Heart left ventricle (tissue), 16 donors: ENCODE data around the gene ANXA3. TPM values are rescaled to one million over a fixed set of nuclear protein-coding genes. Genes with fewer than 3 reads are reported as not detected.

Experiments
- ATAC-seq, 4 donors: fragments of 200-7000 bp; cut with Tn5 transposase; one replicate each; pipeline ENCODE4 v1.9.1; 2020 to 2022; ENCODE audit warnings: moderate library complexity in 4 of 4, mild to moderate bottlenecking in 3 of 4, moderate number of reproducible peaks in 1 of 4
- DNase-seq, 5 donors: peaks; one replicate each; pipeline ENCODE4 v3.0.0-alpha.2; 2020
- H3K27ac ChIP-seq, 12 donors: fragments of 200-600 bp; sonication (generic) in 4 of 12; one replicate each; pipeline versions ENCODE4 v1.5.0 to v1.8.0; 2016 to 2022; ENCODE audit warnings: mild to moderate bottlenecking in 2 of 12
- H3K27me3 ChIP-seq, 9 donors: fragments of 200-600 bp; sonication (generic) in 2 of 9; one replicate each; pipeline versions ENCODE4 v1.5.1 to v1.8.0; 2016 to 2022; ENCODE audit warnings: mild to moderate bottlenecking in 3 of 9
- H3K36me3 ChIP-seq, 9 donors: fragments of 200-600 bp; sonication (generic) in 2 of 9; one replicate each; pipeline versions ENCODE4 v1.5.0 to v1.8.0; 2018 to 2022; ENCODE audit warnings: mild to moderate bottlenecking in 2 of 9
- H3K4me1 ChIP-seq, 12 donors: fragments of 200-600 bp; sonication (generic) in 4 of 12; one replicate each; pipeline versions ENCODE4 v1.5.0 to v1.8.0; 2016 to 2022; ENCODE audit warnings: mild to moderate bottlenecking in 3 of 12
- H3K4me3 ChIP-seq, 12 donors: fragments of 200-600 bp; sonication (generic) in 4 of 12; one replicate each; pipeline versions ENCODE4 v1.5.0 to v1.8.0; 2017 to 2022; ENCODE audit warnings: mild to moderate bottlenecking in 9 of 12, moderate library complexity in 4 of 12
- H3K9me3 ChIP-seq, 12 donors: fragments of 200-600 bp; sonication (generic) in 4 of 12; one replicate each; pipeline versions ENCODE4 v1.5.0 to v1.8.0; 2016 to 2022; ENCODE audit warnings: mild to moderate bottlenecking in 1 of 12
- CTCF ChIP-seq, 12 donors: fragments of 200-600 bp; sonication (generic) in 4 of 12; IDR thresholded peaks; one replicate each; pipeline versions ENCODE4 v1.5.0 to v1.8.0; 2018 to 2022; ENCODE audit warnings: antibody characterized with exemption in 12 of 12, mild to moderate bottlenecking in 5 of 12
- POLR2A ChIP-seq, 2 donors: fragments of 450-650 bp; IDR thresholded peaks; one replicate each; pipeline ENCODE4 v1.6.1; 2017; ENCODE audit warnings: antibody characterized with exemption in 2 of 2, mild to moderate bottlenecking in 2 of 2, moderate library complexity in 2 of 2
- WGBS, 4 donors: extraction: QIAGEN DNeasy Blood & Tissue Kit in 2 of 4; methylation state at CpG; one replicate each; pipeline versions ENCODE4 v1.1.5 to v1.1.7; 2013 to 2018; 5-methylcytosine and 5-hydroxymethylcytosine counted together
- intact Hi-C, 10 donors: fragments of 100-400 bp; cut with DNase I; formaldehyde crosslinking; loops; one replicate each; pipeline versions ENCODE4 v1.11.1 to v1.14.2; 2022
- polyA plus RNA-seq, 2 donors: library from polyadenylated mRNA; stranded (reverse); fragments of 200-250 nt; gene quantifications; one replicate each; pipeline ENCODE4 v1.2.3, GENCODE V29; 2013
- total RNA-seq, 9 donors: library from RNA; depleted of rRNA in 2 of 9; stranded (reverse); fragments of >200 nt in 2 of 9; fragmentation: NEBNext Ultra II Directional in 3 of 9; extraction: Animal tissue kit (Norgen Biotek cat#: 25700) in 3 of 9; gene quantifications; one replicate each; pipeline versions ENCODE4 v1.1.0 to v1.2.4, GENCODE V29; 2016 to 2023
- donor health status: ischemic (EF 13 %, LVEDD 7.1; RV severe dilation, severe dysfunction).
- donor health status: healthy with polysubstance abuse.
- donor health status: DM: no; HTN: yes; CAD: no.
- donor health status: DM: no; HTN: no; CAD: no.
- donor health status: ischemic (EF 25% LVEDD 6.9; RV normal size, moderate dysfunction).
- donor health status: ischemic (EF 25% LVEDD 5.7; RV mildly dilated, moderate dysfunction).
- donor health status: healthy.
- donor health status: DM: yes; HTN: yes; CAD: no.
- donor health status: ischemic (EF 35%, LVEDD 5.7; RV mildly dilated, moderate dysfunction).
- donor health status: nonischemic (EF 11% LVEDD 7.7; RV severe dilation, severe dysfunction).
- donor health status: DM: yes; HTN: yes; CAD: no.
- donor health status: PGD.
- donor health status: ischemic (EF 29% LVEDD 5.4; RV normal size, mild dysfunction).
- donor health status: nonischemic (EF 23%, LVEDD 6.1; RV moderate dilation, normal function).

Gene ANXA3
- total and polyA plus RNA-seq, 11 donors: 12.9 to 119 (median 28.7) TPM

GRCh38 chr4:78552389-78553042 lies 946 bp downstream of the ANXA3 start:
- H3K27me3 ChIP-seq: peaks cover 0 to 12% (median 0%) of the 10 kb centered on the region in 9 donors
- peak overlapping the region; percentile 75 to 92 (median 84) for H3K27ac ChIP-seq
- no peak for DNase-seq
- TF ChIP-seq CTCF (IDR thresholded peaks at IDR 0.05) (no peak), POLR2A (IDR thresholded peaks at IDR 0.05) (no peak)
- H3K4me3 ChIP-seq: peak overlapping the region; percentile 57 to 79 (median 68)
- 58 to 74% (median 66%) methylated on average over 10 of the region's 10 CpGs for WGBS, 4 donors
- intact Hi-C loops: loop anchor here in 2 of 10 donors (5.0 kb wide), 2 partner anchors 35 kb away; no protein-coding TSS in a partner anchor
- peak in 1 of 4 donors; percentile 49 for ATAC-seq
- peaks cover 0 to 10% (median 0%) of the 10 kb centered on the region in 9 donors for H3K36me3 ChIP-seq
- H3K4me1 ChIP-seq: peaks cover 0 to 30% (median 7%) of the 10 kb centered on the region in 12 donors
- H3K9me3 ChIP-seq: no peaks in the 10 kb centered on the region

- no peak for TF ChIP-seq CTCF (IDR thresholded peaks at IDR 0.05)
- Histone ChIP-seq H3K27me3 (peaks cover 0 to 12% (median 0%) of the 10 kb centered on the region in 9 donors), H3K4me1 (peaks cover 0 to 30% (median 7%) of the 10 kb centered on the region in 12 donors), H3K36me3 (peaks cover 0 to 10% (median 0%) of the 10 kb centered on the region in 9 donors), H3K27ac (peak overlapping the region; percentile 75 to 92 (median 84)), H3K4me3 (peak overlapping the region in 11 of 12 donors; percentile 57 to 75 (median 67)), H3K9me3 (no peaks in the 10 kb centered on the region)
- ATAC-seq (no peak), DNase-seq (no peak)
- intact Hi-C loops: loop anchor here in 2 of 10 donors (5.0 kb wide), 2 partner anchors 34 to 36 kb away; no protein-coding TSS in a partner anchor
- 68 to 78% (median 75%) methylated on average over 3 of the region's 3 CpGs for WGBS, 4 donors
Measured at GRCh38 chr4:78553043-78553396, 1.4 kb downstream of the ANXA3 start.

GRCh38 chr4:78553529-78554060 lies 2.0 kb downstream of the ANXA3 start:
- Histone ChIP-seq H3K4me1 (peaks cover 0 to 30% (median 7%) of the 10 kb centered on the region in 12 donors), H3K27ac (peak overlapping the region; percentile 75 to 92 (median 84)), H3K4me3 (peak overlapping the region in 9 of 12 donors; percentile 62 to 75 (median 68)), H3K9me3 (no peaks in the 10 kb centered on the region), H3K27me3 (peaks cover 0 to 12% (median 0%) of the 10 kb centered on the region in 9 donors), H3K36me3 (peaks cover 0 to 10% (median 0%) of the 10 kb centered on the region in 9 donors)
- intact Hi-C loops: loop anchor here in 2 of 10 donors (5.0 kb wide), 2 partner anchors 34 to 36 kb away; no protein-coding TSS in a partner anchor
- DNase-seq (no peak), ATAC-seq (peak in 3 of 4 donors; percentile 42 to 67 (median 61))
- TF ChIP-seq POLR2A (IDR thresholded peaks at IDR 0.05) (peak in 1 of 2 donors; percentile 35), CTCF (IDR thresholded peaks at IDR 0.05) (no peak)

- Histone ChIP-seq H3K9me3 (no peaks in the 10 kb centered on the region), H3K4me1 (peaks cover 3 to 40% (median 15%) of the 10 kb centered on the region in 12 donors), H3K27me3 (peaks cover 0 to 1% (median 0%) of the 10 kb centered on the region in 9 donors), H3K36me3 (peaks cover 0 to 14% (median 0%) of the 10 kb centered on the region in 9 donors), H3K4me3 (no peak overlapping the region), H3K27ac (peak overlapping the region in 3 of 12 donors; percentile 2 to 37 (median 12))
- WGBS, 4 donors: 85 to 90% (median 88%) methylated on average over 4 of the region's 4 CpGs
- no peak for DNase-seq
- intact Hi-C loops: no loop called here
- TF ChIP-seq CTCF (IDR thresholded peaks at IDR 0.05): no peak
- no peak for TF ChIP-seq POLR2A (IDR thresholded peaks at IDR 0.05)
- ATAC-seq: no peak
Measured at GRCh38 chr4:78556665-78557064, 5.1 kb downstream of the ANXA3 start.
